IPS DF 6.9 (cell line): ENCODE results near the gene CLK4.

ENCODE experiments used
- DNase-seq: peaks from one replicate; pipeline ENCODE4 v3.0.0-alpha.2; 2013; ENCODE audit warnings: low read depth, low spot score
- H3K27ac ChIP-seq: one replicate; pipeline ENCODE4 v1.5.1; 2013; ENCODE audit warnings: low read length, control low read depth
- H3K27me3 ChIP-seq: 2 replicates; pipeline ENCODE4 v1.6.1; 2013; ENCODE audit warnings: mild to moderate bottlenecking, low read length; ENCODE audit not compliant: control insufficient read depth, insufficient read depth
- H3K36me3 ChIP-seq: 2 replicates; pipeline ENCODE4 v1.6.1; 2013; ENCODE audit warnings: low read length; ENCODE audit not compliant: control insufficient read depth, insufficient read depth
- H3K4me1 ChIP-seq: 2 replicates; pipeline ENCODE4 v1.6.1; 2013; ENCODE audit warnings: low read length; ENCODE audit not compliant: control insufficient read depth, insufficient read depth
- H3K4me3 ChIP-seq: 2 replicates; pipeline ENCODE4 v1.5.1; 2013; ENCODE audit warnings: mild to moderate bottlenecking, low read length
- H3K9me3 ChIP-seq: 2 replicates; pipeline ENCODE4 v1.6.1; 2013; ENCODE audit warnings: low read length, inconsistent platforms; ENCODE audit not compliant: control insufficient read depth, insufficient read depth
- WGBS: extraction: QIAGEN DNeasy Blood & Tissue Kit; methylation state at CpG from one replicate; pipeline ENCODE4 v1.1.7; 2013; ENCODE audit warnings: mixed read lengths, missing lambda C conversion rate; ENCODE audit not compliant: insufficient read length, insufficient coverage; 5-methylcytosine and 5-hydroxymethylcytosine counted together

The CLK4 gene

DNA sequence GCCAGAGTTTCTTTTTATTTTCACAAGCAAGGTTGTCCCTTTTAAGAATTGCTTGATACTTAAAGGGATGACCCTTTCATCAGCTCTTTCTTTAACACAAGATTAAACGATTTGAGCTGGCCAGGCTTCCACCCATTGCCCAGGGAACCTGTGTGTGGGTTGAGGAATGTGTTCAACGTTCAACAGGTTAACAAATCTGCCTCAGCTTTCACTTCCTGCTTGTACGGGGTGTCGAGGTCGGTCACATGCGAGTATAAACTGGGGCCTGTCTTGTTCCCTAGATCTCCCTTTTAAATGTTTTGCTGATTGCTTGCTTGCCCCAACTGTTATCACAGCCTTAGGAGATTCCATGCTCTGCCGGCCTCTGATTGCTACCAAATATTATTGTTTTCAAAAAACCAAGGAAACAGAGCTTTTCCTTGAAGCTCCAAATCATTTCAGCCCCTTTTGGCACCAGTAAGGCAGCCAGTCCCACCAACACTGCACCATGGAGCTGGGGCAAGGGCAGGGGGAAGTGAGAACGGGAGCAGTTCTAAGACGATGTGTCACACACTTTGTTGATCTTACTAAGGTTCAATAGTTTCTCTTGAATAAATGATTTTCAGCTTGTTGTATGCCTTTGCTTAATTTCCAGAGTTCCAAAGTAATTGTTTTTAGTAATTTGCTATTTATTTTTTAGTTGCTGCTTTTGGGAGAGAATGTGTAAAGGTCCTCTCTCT, 10.7 kb upstream of the CLK4 start:
- H3K27ac ChIP-seq: no peak overlapping the region
- H3K9me3 ChIP-seq: no peaks in the 10 kb centered on the region
- no CpG with 5 or more reads among the region's 9 CpGs for WGBS
- no peaks in the 10 kb centered on the region; the same call in 1 of the 2 replicates for H3K27me3 ChIP-seq
- H3K36me3 ChIP-seq: no peaks in the 10 kb centered on the region
- H3K4me1 ChIP-seq: no peaks in the 10 kb centered on the region
- no peak for DNase-seq
- no peak overlapping the region for H3K4me3 ChIP-seq

DNA sequence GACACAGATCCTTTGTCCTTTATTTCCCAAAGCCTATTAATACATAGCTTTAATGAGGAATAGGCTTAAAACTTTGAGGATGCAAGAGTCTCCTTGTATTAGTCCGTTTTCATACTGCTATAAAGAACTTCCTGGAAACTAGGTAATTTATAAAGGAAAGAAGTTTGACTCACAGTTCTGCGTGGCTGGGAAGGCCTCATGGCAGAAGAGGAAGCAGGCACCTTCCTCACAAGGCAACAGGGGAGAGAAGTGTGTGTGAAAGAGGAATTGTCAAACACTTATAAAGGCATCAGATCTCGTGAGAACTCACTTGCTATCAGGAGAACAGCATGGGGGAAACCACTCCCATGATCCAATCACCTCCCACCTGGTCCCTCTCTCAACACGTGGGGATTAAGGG, 5.4 kb upstream of the CLK4 start:
- H3K36me3 ChIP-seq: no peaks in the 10 kb centered on the region
- no peak overlapping the region for H3K4me3 ChIP-seq
- no peaks in the 10 kb centered on the region for H3K9me3 ChIP-seq
- H3K27me3 ChIP-seq: no peaks in the 10 kb centered on the region
- H3K4me1 ChIP-seq: no peaks in the 10 kb centered on the region; the same call in 1 of the 2 replicates
- H3K27ac ChIP-seq: no peak overlapping the region
- WGBS: no CpG with 5 or more reads among the region's 4 CpGs
- no peak for DNase-seq

DNA sequence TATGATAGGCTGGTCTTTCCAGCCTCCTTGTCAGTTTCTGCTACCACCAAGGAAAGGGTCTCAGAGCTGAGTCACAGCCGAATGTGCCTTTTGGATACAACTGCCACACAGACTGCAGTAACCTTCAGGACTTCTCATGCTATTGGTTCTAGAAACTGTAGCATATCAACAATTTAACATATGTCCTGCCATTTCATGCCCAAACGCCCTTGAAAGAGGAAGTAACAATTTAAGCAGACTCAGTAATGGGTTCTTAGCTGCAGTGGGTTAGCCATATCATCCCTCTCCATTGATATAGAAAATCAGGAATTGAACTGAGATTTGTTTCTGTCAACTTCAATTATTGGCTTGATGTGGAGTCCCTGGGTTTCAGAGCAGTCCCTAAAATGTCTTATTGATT, 4.1 kb upstream of the CLK4 start:
- Histone ChIP-seq H3K4me3 (no peak overlapping the region), H3K27ac (no peak overlapping the region), H3K4me1 (no peaks in the 10 kb centered on the region; the same call in 1 of the 2 replicates), H3K36me3 (no peaks in the 10 kb centered on the region), H3K27me3 (no peaks in the 10 kb centered on the region), H3K9me3 (no peaks in the 10 kb centered on the region)
- WGBS: no CpG with 5 or more reads among the region's 2 CpGs
- DNase-seq: no peak

DNA sequence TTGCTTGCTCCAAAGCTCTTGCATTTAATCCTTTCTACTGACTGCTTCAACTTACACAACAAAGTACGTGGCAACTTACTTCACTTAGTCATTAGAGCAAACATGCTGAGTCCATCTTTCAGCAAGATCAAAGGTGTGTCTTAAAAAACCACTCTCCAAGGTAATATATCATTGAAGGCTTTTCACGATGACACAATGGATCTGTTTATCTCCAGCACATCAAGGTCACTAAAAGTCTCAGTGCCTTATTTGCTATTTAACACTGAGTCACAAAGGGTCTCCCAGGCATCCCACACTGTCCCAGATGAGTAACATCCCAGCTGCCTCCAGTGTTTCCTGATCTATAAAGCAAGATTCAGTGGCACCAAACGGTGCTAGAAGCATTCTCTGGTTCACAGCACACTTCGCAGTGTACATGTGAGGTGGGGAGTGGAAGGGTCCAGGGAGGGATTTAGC, 3.7 kb upstream of the CLK4 start:
- Histone ChIP-seq H3K27ac (no peak overlapping the region), H3K9me3 (no peaks in the 10 kb centered on the region), H3K27me3 (no peaks in the 10 kb centered on the region), H3K36me3 (no peaks in the 10 kb centered on the region), H3K4me3 (no peak overlapping the region), H3K4me1 (no peaks in the 10 kb centered on the region; the same call in 1 of the 2 replicates)
- WGBS: no CpG with 5 or more reads among the region's 4 CpGs
- DNase-seq: no peak

DNA sequence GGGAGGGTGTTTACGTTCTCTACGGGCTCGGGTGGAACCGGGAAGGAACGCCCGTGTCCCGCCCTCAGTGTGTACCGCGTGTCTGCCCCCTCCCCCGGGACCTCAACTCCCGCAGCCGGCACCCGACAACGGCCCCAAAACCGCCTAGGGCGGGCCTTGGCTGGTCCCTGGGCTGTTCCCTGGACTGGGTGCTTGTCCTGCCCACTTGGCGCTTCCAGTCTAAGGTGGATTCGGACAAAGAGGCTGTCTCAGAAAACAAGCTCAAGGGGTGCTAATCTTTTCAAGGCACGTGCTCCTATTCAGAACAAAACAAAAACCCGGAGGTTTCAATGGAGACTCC, 379 bp upstream of the CLK4 start:
- Histone ChIP-seq H3K4me1 (no peaks in the 10 kb centered on the region; the same call in 1 of the 2 replicates), H3K27me3 (no peaks in the 10 kb centered on the region), H3K36me3 (no peaks in the 10 kb centered on the region; the same call in 1 of the 2 replicates), H3K9me3 (no peaks in the 10 kb centered on the region), H3K27ac (no peak overlapping the region), H3K4me3 (peak overlapping the region; percentile 99; the same call in 1 of the 2 replicates)
- DNase-seq: no peak
- no CpG with 5 or more reads among the region's 20 CpGs for WGBS

DNA sequence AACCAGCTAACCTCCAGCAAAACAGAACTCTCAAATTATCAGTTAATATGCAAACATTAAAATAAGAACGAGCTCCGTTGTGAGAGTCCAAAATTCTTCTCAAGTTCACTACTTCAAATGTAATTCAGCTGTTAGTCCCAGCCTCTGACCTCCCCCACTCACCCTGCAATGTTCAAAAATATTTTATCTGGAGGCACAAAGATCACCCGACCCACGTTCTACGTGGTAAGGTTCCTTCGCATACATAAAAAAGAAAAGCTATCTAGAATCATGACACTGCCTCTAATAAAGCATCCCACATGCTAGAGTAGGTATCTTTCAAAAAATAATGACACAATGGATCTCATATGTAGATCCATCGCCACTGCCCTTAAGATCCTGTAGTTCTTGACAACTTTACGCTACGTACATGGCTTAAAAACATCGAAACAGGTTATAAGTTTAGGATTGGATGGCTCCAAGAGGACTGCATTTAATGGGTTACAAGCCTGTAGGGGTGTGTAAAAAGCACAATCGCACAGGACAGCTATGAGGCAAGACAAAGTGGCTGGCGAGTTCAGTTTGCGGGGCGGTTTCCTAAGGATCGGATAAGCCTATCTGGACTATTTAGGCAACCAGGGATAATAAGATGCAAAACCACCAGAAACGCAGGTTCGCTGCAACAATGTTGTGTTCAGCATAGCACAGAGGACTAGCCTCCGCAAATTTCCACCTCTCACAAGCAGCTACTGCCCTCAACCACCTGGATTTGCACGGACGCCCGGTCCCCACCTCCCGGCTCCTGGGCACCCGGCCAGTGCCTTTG, 969 bp downstream of the CLK4 start:
- DNase-seq: no peak
- Histone ChIP-seq H3K4me1 (no peaks in the 10 kb centered on the region; the same call in 1 of the 2 replicates), H3K27me3 (no peaks in the 10 kb centered on the region), H3K27ac (no peak overlapping the region), H3K9me3 (no peaks in the 10 kb centered on the region), H3K36me3 (no peaks in the 10 kb centered on the region; the same call in 1 of the 2 replicates), H3K4me3 (peak overlapping the region; percentile 99)
- WGBS: no CpG with 5 or more reads among the region's 23 CpGs

DNA sequence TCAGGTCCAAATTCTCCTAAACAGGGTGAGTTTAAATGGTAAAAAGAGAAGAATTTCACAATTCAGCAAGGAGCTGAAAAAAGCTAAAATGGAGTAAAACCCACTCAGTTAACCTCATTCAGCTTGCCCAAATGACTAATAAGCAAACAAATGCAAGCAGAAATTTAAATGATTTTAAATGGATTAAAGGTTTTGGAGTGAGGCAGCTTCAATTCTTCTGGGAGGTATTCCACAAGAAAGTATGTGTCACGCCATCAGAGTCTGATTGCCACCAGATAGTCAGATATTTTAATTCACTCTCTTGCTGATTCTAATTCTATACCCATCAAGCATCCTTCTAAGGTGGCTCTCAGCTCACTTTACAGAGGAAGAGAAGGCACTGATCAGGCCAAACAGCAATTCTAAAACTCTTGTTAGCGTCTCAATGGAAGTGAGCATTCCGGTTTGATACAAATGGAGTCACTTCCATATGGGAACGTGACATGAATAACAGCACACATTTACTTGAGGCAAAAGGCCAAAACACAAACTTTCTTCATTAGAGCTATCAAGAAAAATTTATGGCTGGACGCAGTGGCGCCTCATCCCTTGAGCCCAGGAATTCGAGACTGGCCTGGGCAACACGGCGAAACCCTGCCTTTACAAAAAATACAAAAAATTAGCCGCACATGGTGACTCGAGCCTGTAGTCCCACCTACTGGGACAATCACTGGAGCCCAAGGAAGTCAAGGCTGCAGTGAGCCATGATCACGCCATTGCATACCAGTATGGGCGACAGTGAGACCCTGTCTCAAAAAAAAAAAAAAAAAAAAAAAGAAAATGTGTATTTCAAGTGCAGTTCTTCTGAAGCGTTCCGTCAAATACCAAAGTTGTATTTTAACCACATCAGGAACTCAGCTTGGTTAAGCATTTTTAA, 2.0 kb downstream of the CLK4 start:
- Histone ChIP-seq H3K36me3 (no peaks in the 10 kb centered on the region; the same call in 1 of the 2 replicates), H3K9me3 (no peaks in the 10 kb centered on the region), H3K27me3 (no peaks in the 10 kb centered on the region), H3K27ac (no peak overlapping the region), H3K4me3 (no peak overlapping the region; the same call in 1 of the 2 replicates), H3K4me1 (no peaks in the 10 kb centered on the region; the same call in 1 of the 2 replicates)
- DNase-seq: no peak
- WGBS: no CpG with 5 or more reads among the region's 15 CpGs

DNA sequence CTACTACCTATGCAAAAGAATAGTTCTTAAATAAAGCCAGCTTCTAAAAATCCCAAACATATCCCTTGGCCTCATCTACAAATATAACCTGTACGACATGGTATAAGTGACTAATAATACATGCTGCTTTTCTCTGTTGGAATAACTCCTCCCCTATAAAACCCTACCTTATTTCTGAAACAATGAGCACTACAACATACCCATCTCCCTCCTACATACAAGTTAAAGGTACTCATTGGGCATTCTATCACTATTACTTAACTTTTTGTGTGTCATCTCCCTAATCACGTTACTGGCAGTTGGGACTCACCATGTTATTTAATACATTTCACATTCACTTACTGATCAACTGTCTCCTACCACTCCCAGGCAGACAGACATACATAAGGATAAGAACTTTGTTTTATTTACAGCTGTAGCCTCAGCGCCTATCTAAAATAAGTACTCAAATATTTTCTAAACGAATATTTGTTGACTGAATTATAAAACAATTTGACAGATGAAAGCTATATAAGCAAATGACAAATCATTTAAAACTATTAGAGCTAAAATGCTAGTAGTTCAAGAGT, 4.1 kb downstream of the CLK4 start:
- no peaks in the 10 kb centered on the region for H3K9me3 ChIP-seq
- H3K4me1 ChIP-seq: peaks cover 3% of the 10 kb centered on the region; the same call in 1 of the 2 replicates
- no peaks in the 10 kb centered on the region for H3K27me3 ChIP-seq
- no peak for DNase-seq
- no peak overlapping the region for H3K27ac ChIP-seq
- H3K4me3 ChIP-seq: no peak overlapping the region
- H3K36me3 ChIP-seq: peaks cover 3% of the 10 kb centered on the region; the same call in 1 of the 2 replicates
- no CpG with 5 or more reads among the region's 4 CpGs for WGBS

DNA sequence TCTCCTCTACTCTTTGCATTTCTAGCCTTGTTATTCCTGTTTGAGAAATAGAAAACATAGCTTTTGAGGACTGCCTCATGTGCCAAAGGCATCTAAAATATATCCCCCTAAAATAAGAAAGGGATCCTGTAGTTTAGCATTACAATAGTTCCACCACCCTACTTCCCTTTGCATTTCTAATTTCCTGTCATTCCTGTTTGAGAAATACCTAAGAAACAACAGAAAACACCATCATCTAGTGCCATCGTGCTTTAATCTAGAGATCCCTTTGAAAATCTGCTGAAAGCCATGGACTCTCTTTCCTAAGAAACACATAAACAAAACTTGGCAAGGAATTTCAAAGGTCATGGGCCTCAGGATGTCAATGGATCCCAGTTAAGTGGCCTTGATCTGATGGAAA, 7.5 kb downstream of the CLK4 start:
- DNase-seq: no peak
- no peak overlapping the region for H3K27ac ChIP-seq
- H3K27me3 ChIP-seq: no peaks in the 10 kb centered on the region
- no CpG with 5 or more reads among the region's 1 CpG for WGBS
- H3K4me1 ChIP-seq: peaks cover 3% of the 10 kb centered on the region; the same call in 1 of the 2 replicates
- H3K4me3 ChIP-seq: no peak overlapping the region
- H3K9me3 ChIP-seq: no peaks in the 10 kb centered on the region
- H3K36me3 ChIP-seq: peaks cover 8% of the 10 kb centered on the region; the same call in 1 of the 2 replicates
